22Rv1 (cell line): ENCODE measurements around the gene NFX1.
"Not testable (repeated sequence)": the region's sequence is repeated elsewhere in the genome, so short reads cannot be mapped to it uniquely, and the experiment has no call there.

ENCODE experiments used
- H3K27ac ChIP-seq: fragments of 450-650 bp; 2 replicates; pipeline ENCODE4 v1.5.1; 2017
- CTCF ChIP-seq: fragments of 450-650 bp; IDR thresholded peaks from 2 replicates; pipeline ENCODE4 v1.5.1; 2017; ENCODE audit warnings: mild to moderate bottlenecking
- ZFX ChIP-seq: fragments of 450-650 bp; IDR thresholded peaks from 2 replicates; pipeline ENCODE4 v1.6.1; 2017; ENCODE audit warnings: antibody characterized with exemption, borderline replicate concordance

Gene NFX1

GRCh38 chr9:33364127-33364526, 73.8 kb downstream of the NFX1 start:
- TF ChIP-seq ZFX, result no peak
- no peak for TF ChIP-seq CTCF
- no peak overlapping the region for H3K27ac ChIP-seq

GRCh38 chr9:33364814-33365213, 74.5 kb downstream of the NFX1 start:
- not testable (repeated sequence) for H3K27ac ChIP-seq

GRCh38 chr9:33366979-33367480, 76.7 kb downstream of the NFX1 start:
- no peak overlapping the region for H3K27ac ChIP-seq
- TF ChIP-seq CTCF (no peak), ZFX (no peak)

- TF ChIP-seq ZFX, result no peak
- no peak for TF ChIP-seq CTCF
- no peak overlapping the region; the same call in 1 of the 2 replicates for H3K27ac ChIP-seq
These were observed 82.6 kb downstream of the NFX1 start for GRCh38 chr9:33372900-33373299.

- TF ChIP-seq CTCF (no peak), ZFX (no peak)
- peak overlapping the region; percentile 5; the same call in 1 of the 2 replicates for H3K27ac ChIP-seq
These were observed 83.9 kb downstream of the NFX1 start for GRCh38 chr9:33374190-33374589.

- H3K27ac ChIP-seq, result peak overlapping the region; percentile 5; the same call in 1 of the 2 replicates
- TF ChIP-seq ZFX, result no peak
- TF ChIP-seq CTCF, result peak; percentile 99
These were observed 84.4 kb downstream of the NFX1 start for GRCh38 chr9:33374634-33375237.

- H3K27ac ChIP-seq, result no peak overlapping the region
- peak; percentile 72 for TF ChIP-seq CTCF
- TF ChIP-seq ZFX, result no peak
These were observed 85.0 kb downstream of the NFX1 start for GRCh38 chr9:33375238-33375840.

- no peak for TF ChIP-seq CTCF
- TF ChIP-seq ZFX, result no peak
- H3K27ac ChIP-seq, result no peak overlapping the region
These were observed 85.6 kb downstream of the NFX1 start for GRCh38 chr9:33375841-33376321.
